Tibial nerve (tissue), 4 donors: ENCODE results near the gene MSI2.
A peak's percentile ranks its signal among the peaks of the same experiment; 100 is the strongest.

Experiments
- CTCF ChIP-seq, 5 experiments: fragments of 200-600 bp in 3 of 5; fragments of 450-650 bp in 2 of 5; sonication (generic) in 3 of 5; IDR thresholded peaks; one replicate each; pipeline ENCODE4 v1.5.1; 2016 to 2019; ENCODE audit warnings: antibody characterized with exemption in 5 of 5, mild to moderate bottlenecking in 3 of 5, moderate library complexity in 2 of 5
- EP300 ChIP-seq, 2 donors: sonication (generic); formaldehyde crosslinking; IDR thresholded peaks; one replicate each; pipeline ENCODE4 v1.6.1; 2017; ENCODE audit warnings: antibody characterized with exemption in 2 of 2, mild to moderate bottlenecking in 1 of 2
- POLR2A ChIP-seq, 2 donors: fragments of 450-650 bp; IDR thresholded peaks; one replicate each; pipeline ENCODE4 v1.6.1; 2017; ENCODE audit warnings: antibody characterized with exemption in 2 of 2, mild to moderate bottlenecking in 2 of 2, moderate library complexity in 2 of 2

- no peak for TF ChIP-seq CTCF (IDR thresholded peaks at IDR 0.05)
- no peak for TF ChIP-seq POLR2A (IDR thresholded peaks at IDR 0.05)
- TF ChIP-seq EP300 (IDR thresholded peaks at IDR 0.05), result peak in 1 of 2 donors; percentile 15
These were observed 348.7 kb downstream of the MSI2 start for GRCh38 chr17:57604771-57605674.
